ENCODE measurements around the gene EFL1. TPM values are rescaled to one million over a fixed set of nuclear protein-coding genes. Genes with fewer than 3 reads are reported as not detected.

EFL1 gene
- total and polyA plus RNA-seq, 2 of the 8 experiments (the other 6 are each of a cell fraction or from before 2014, with no cell fraction given) = 10.8 to 31.5 TPM

DNA sequence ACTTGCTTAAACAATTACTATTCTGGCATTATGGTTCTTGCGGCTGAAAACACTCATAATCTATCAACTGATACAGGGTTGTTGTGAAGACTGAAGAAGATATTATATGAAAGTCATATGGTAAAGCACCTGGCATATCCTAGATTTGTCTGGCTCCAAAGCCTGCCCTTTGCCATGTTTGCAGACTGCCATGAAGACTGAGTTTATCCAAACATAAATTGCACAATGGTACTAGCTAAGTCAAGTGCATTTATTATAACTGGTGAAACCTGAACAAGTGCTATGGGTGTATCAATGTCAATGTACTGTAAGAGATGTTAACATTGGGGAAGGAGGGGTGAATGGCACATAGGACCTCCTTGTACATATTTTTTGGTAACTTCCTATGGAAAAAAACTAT, 129.3 kb downstream of the EFL1 start:
- H3K79me2 ChIP-seq (ENCODE audit: control insufficient read depth in 1 of 2, insufficient read depth in 2 of 2, low read length in 2 of 2) = no peaks in the 10 kb centered on the region
- H3K23ac ChIP-seq (ENCODE audit: insufficient read length) = no peak overlapping the region
- no peak overlapping the region for H2BK15ac ChIP-seq (ENCODE audit: low read length)
- POLR2A ChIA-PET (ENCODE audit: partially characterized antibody) = interaction anchor here (1.0 kb wide), 1 partner anchor 32 kb away, joined by 3 read pairs; no protein-coding TSS in a partner anchor
- no peak overlapping the region for H3K18ac ChIP-seq (ENCODE audit: extremely low read depth, low read length)
- no peak overlapping the region for H3K4me2 ChIP-seq (ENCODE audit: insufficient read depth in 1 of 2, low read depth in 2 of 2, low read length in 2 of 2)
- no peak overlapping the region for H2AFZ ChIP-seq (ENCODE audit: low read length)
- H4K20me1 ChIP-seq (replicated peaks in 1 of 2; ENCODE audit: control insufficient read depth in 1 of 2, insufficient read depth in 2 of 2, low read length in 2 of 2) = no peaks in the 10 kb centered on the region
- no peaks in the 10 kb centered on the region for H3K4me1 ChIP-seq (replicated peaks in 1 of 4; ENCODE audit: control insufficient read depth in 3 of 4, insufficient read depth in 4 of 4, low read length in 3 of 4)
- CTCF ChIA-PET (ENCODE audit: partially characterized antibody) = interaction anchor here (1.1 to 4.0 kb wide), 2 partner anchors 23 to 25 kb away, joined by 3 to 12 read pairs; no protein-coding TSS in a partner anchor
- H3K9me3 ChIP-seq (ENCODE audit: insufficient read depth in 2 of 2, low read depth in 1 of 2, low read length in 1 of 2) = no peaks in the 10 kb centered on the region
- H4K8ac ChIP-seq (ENCODE audit: extremely low read depth, insufficient read depth, low read length) = no peak overlapping the region
- DNase-seq (ENCODE audit: low read depth in 1 of 2, low spot score in 2 of 2) (no peak), FAIRE-seq (no peak)
- no peak overlapping the region for H3K56ac ChIP-seq (replicated peaks; ENCODE audit: insufficient read length, low read depth, low read length)
- H3K36me3 ChIP-seq (ENCODE audit: control insufficient read depth in 2 of 4, insufficient read depth in 4 of 4, low read length in 3 of 4) = peaks cover 0 to 11% (median 7%) of the 10 kb centered on the region in 4 experiments; a peak in 5 of 8 replicates
- no peak overlapping the region for H2BK120ac ChIP-seq (replicated peaks; ENCODE audit: low read depth, low read length)
- no peak overlapping the region for H2BK20ac ChIP-seq (ENCODE audit: low read length)
- no peak overlapping the region for H2AK5ac ChIP-seq (ENCODE audit: low read depth, low read length)
- H3K4me3 ChIP-seq (ENCODE audit: extremely low read depth in 1 of 4, insufficient read depth in 2 of 4, low read depth in 3 of 4, low read length in 4 of 4) = no peak overlapping the region
- H4K91ac ChIP-seq (replicated peaks; ENCODE audit: insufficient read length, low read length) = no peak overlapping the region
- H4K5ac ChIP-seq (ENCODE audit: insufficient read length, low read depth, low read length) = no peak overlapping the region
- 94% methylated on average over 1 of the region's 1 CpG; no CpG with 5 or more reads in 1 of the 2 experiments for WGBS, 2 experiments (ENCODE audit: extremely low coverage in 1 of 2, insufficient coverage in 1 of 2, insufficient read length in 1 of 2, insufficient replicate concordance in 2 of 2, low coverage in 1 of 2, low lambda C conversion rate in 2 of 2, missing lambda C conversion rate in 1 of 2)
- H3K79me1 ChIP-seq (ENCODE audit: low read depth, low read length) = no peaks in the 10 kb centered on the region
- H3K4ac ChIP-seq (replicated peaks; ENCODE audit: insufficient read length, low read depth, low read length) = no peak overlapping the region
- no peak overlapping the region for H3K14ac ChIP-seq (ENCODE audit: insufficient read length)
- no peaks in the 10 kb centered on the region for H3K27me3 ChIP-seq (replicated peaks in 1 of 4; ENCODE audit: control insufficient read depth in 3 of 4, extremely low read depth in 1 of 4, insufficient read depth in 3 of 4, low read length in 3 of 4)
- H2BK12ac ChIP-seq (ENCODE audit: low read depth, low read length) = no peak overlapping the region
- no peak overlapping the region for H2BK5ac ChIP-seq (ENCODE audit: low read depth, low read length)
- no peaks in the 10 kb centered on the region for H3K23me2 ChIP-seq (ENCODE audit: low read depth, low read length)
- H3K9ac ChIP-seq (replicated peaks in 1 of 4; ENCODE audit: extremely low read depth in 1 of 4, low read depth in 3 of 4, low read length in 3 of 4) = no peak overlapping the region
- no peak overlapping the region for H3K27ac ChIP-seq (ENCODE audit: low read depth, low read length)
- no peak for TF ChIP-seq SP4 (IDR thresholded peaks at IDR 0.05; ENCODE audit: low read length)
- TF ChIP-seq PHF8 (conservative IDR thresholded peaks at IDR 0.05; ENCODE audit: low read depth, low read length) = no peak
- TF ChIP-seq POLR2AphosphoS5 (IDR thresholded peaks at IDR 0.05; ENCODE audit: low read depth, low read length) = no peak
- no peak for TF ChIP-seq RFX5 (IDR thresholded peaks at IDR 0.05; ENCODE audit: borderline replicate concordance, low read depth, low read length)
- no peak for TF ChIP-seq HDAC6 (IDR thresholded peaks at IDR 0.05; ENCODE audit: low read depth, low read length)
- TF ChIP-seq SP1 (IDR thresholded peaks at IDR 0.05; ENCODE audit: low read depth, low read length) = no peak
- TF ChIP-seq CREB1 (IDR thresholded peaks at IDR 0.05) = no peak
- no peak for TF ChIP-seq RNF2 (IDR thresholded peaks at IDR 0.05; ENCODE audit: borderline replicate concordance, low read depth, low read length, missing control alignments, poor library complexity, severe bottlenecking)
- no peak for TF ChIP-seq EZH2 (IDR thresholded peaks at IDR 0.05; ENCODE audit: low read depth, low read length, severe bottlenecking)
- TF ChIP-seq, protein P1, sequence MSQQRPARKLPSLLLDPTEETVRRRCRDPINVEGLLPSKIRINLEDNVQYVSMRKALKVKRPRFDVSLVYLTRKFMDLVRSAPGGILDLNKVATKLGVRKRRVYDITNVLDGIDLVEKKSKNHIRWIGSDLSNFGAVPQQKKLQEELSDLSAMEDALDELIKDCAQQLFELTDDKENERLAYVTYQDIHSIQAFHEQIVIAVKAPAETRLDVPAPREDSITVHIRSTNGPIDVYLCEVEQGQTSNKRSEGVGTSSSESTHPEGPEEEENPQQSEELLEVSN (IDR thresholded peaks at IDR 0.05) = no peak
